HG03025 (cell line): ENCODE results near the gene BORCS5.
"Not testable (repeated sequence)": the region's sequence is repeated elsewhere in the genome, so short reads cannot be mapped to it uniquely, and the experiment has no call there.

Experiments used
- ATAC-seq: cut with Tn5 transposase; IDR thresholded peaks from one replicate; pipeline ENCODE4 v1.9.1; 2021; ENCODE audit warnings: mild to moderate bottlenecking, moderate library complexity; ENCODE audit not compliant: unreplicated experiment, low FRiP score

Gene BORCS5

DNA sequence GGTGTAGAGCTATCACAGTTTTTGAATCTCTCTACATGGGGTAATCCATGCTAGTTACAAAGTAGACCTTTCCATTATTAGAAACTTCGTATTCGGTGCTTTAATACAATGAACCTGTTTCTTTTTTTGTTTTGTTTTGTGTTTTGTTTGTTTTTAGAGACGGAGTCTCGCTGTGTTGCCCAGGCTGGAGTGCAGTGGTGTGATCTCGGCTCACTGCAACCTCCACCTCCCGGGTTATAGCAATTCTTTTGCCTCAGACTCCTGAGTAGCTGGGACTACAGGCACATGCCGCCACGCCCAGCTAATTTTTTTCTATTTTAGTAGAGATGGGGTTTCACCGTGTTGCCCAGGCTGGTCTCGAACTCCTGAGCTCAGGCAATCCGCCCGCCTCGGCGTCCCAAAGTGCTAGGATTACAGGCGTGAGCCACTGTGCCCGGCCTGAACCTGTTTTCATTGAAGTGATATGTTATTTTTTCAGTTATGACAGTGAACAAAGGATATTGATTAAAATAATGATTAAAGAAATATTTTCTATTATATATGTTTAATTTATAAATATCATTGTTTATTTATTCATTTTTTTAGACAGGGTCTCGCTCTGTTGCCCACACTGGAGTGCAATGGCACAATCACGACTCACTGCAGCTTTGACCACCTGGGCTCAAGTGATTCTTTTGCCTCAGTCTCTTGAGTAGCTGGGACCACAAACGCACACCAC lies 5.3 kb upstream of the BORCS5 start:
- ATAC-seq = not testable (repeated sequence)

DNA sequence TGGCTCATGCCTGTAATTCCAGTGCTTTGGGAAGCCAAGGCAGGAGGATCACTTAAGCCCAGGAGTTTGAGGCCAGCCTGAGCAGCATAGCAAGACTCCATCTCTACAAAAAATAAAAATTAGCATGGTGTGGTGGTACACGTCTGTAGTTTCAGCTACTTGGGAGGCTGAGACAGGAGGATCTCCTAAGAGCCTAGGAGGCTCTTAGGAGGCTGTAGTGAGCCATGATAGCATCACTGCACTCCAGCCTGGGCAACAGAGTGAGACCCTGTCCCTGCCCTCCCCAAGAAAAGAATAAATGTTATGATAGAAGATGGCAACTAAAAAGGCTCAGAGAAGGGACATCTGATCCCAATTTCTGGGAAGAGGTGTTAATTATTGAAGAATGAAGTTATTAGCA lies 3.6 kb upstream of the BORCS5 start:
- ATAC-seq = no peak

GRCh38 chr12:12353807-12354206 lies 3.1 kb upstream of the BORCS5 start:
- ATAC-seq = no peak

GRCh38 chr12:12356467-12356895 lies 397 bp upstream of the BORCS5 start:
- ATAC-seq = no peak

DNA sequence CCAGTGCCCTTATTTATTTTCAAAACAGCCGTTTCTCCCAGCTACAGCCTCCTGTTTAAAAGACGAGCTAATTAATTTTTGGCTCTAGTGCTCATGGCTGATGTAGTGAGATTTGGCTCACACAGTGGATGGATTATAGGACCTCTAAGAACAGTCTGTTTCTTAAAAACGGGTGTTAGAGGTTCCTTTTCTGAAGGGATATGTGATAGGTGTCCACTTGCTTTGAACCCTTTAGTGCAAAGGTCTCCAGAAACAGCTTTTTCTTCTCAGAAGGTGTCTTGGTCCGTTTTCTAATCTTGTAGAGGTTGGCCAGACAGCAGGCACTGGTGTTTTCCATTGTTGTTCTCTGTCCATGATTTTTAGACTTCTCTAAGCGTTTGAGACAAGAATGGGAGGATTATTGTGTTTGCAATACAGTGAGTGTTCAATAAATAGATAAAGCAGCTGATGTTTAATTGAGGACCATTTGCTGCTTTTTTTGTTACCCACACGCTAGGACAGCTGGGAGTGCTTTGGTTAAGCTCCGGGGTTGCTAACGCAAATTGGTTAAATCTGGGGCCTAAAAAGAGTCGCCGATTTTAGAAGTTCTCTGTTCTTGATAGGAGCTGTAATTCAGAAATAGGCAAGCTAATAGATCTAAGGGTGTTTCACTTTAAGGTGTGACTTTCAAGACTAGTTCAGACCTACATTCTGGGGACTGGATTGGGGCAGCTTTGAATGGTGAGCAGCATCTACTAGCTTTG lies 1.0 kb downstream of the BORCS5 start:
- no peak for ATAC-seq

DNA sequence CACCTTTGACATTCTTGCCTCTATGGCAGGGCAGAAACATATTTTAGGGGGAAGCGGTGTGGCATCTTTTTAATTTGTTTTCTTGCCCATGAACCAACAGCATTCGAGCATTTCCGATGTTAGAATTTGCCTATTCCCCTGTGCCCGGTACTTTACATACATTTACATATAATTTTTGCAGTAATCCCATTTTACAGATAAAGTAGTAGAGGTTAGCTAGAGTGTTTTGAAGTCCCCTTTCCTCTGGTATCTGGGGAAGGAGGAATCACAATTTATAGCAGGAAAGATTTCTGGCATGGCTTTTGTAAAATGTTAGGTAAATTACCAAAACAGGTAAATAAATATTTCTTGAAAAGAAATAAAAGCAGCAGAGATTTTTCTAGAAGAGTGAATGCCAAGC lies 1.6 kb downstream of the BORCS5 start:
- no peak for ATAC-seq

DNA sequence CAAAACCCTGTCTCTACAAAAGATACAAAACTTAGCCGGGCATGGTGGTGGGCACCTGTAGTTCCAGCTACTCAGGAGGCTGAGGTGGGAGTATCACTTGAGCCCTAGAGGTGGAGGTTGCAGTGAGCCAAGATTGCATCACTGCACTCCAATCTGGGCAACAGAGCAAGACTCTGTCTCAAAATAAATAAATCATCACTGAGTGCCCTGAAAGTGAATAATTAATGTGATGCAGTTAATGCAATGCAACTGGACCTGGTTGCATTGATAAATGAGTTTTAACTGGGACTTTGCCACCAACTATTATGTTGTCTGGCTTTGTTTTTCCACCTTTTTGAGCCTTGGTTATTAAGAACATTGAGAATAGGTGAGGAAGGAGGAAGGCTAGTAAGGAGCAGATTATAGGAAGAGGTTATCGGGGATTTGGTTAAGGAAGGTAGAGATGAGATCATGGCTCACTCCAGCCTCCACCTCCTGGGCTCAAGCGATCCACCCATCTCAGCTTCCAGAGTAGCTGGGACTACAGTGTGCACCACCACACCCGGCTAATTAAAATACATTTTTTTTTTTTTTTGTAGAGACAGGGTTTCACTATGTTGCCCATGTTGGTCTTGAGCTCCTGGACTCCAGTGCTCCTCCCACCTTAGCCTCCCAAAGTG lies 8.0 kb downstream of the BORCS5 start:
- no peak for ATAC-seq

DNA sequence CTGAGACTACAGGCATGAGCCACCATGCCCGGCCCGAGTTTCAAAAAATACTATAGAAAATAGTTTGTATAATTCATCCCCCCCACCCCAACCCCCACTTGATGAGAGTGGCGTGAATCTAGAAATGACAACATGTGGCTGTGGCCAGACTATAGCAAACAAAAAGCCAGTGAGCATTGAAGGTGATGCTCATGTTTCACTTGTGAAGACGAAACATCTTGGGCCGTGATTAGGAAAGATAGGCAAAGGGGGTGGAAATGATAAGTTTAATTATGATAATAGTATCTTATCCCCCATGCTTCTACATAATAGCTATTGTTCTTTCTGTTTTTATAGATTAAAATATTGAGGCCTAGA lies 8.5 kb downstream of the BORCS5 start:
- no peak for ATAC-seq

DNA sequence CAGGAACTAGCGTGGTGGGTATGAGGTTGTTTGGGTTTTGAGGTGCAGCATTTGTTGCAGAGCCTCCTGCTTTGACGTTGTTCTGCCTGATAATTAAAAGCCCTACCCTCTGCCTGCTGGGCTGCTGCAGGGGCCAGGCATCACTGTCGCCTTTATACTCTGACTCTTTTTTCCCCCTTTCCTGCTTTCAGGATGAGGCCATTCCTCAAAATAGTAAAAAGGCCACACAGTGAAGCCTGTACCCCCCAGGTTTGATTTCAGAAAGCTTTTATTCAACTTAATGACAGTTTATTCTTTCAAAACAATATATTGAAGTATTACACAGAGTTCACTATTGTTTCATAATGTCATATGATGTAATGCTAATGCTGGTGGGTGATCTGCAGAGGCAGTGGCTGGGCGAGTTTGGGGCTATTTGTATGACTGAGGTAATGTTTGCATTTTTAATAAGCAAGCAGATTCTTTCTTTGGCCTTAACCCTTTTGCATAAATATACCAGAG lies 9.1 kb downstream of the BORCS5 start:
- ATAC-seq = no peak

GRCh38 chr12:12366701-12367481 lies 10.0 kb downstream of the BORCS5 start:
- no peak for ATAC-seq

DNA sequence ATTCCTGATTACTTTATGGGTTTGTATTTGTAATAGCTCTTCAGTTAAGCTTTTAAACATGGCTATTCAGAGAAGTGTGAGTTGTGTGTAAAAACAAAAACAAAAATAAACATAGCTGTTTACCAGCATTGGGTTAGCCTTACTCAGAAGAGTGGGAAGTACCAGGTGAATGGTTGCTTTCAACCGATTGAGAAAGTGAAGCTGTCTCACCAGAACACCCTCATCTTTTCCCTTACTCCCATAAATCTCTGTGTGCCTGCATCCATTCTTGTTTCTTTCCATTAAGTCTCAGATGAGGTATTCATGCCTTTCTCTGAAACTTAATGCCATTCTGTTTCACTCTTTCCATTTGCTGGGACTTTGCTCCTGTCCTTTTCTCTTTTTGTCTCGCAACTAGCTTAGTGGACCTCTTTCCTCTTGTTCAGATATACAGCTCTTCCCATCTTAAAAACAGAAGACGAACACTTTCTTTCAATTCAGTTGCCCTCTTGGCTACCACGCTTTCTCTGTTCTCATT lies 10.7 kb downstream of the BORCS5 start:
- ATAC-seq = no peak

DNA sequence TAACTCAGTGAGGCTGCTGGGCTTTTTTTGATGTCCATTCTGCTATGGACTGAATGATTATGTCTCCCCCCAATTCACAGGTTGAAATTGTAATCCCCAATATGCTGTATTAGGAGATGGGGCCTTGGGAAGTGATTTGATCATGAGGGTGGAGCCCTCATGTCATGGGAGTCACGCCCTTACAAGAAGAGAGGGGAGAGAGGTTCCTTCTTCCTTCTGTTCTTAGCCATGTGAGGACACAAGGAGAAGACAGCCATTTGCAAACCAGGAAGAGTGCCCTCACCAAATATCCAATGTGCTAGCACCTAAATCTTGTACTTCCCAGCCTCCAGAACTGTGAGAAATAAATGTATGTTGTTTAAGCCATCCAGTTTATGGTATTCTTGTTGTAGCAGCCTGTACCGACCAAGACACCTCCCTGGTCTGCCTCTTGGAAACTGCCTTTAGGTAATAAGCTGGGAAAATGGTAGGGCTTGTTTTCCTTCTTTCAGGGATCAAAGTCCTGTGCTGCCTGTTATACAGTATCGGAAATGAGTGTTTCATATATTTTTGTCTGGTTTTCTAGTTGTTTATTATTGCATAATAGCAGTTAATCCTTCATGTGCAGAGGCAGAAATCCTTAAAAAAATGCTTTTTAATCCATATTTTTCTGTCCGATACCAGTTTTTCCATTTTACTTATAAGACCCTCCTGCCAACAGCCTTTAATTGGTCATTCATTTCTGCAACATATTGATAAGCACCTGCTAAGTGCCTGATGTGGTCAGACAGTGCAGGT lies 16.3 kb downstream of the BORCS5 start:
- ATAC-seq = no peak

DNA sequence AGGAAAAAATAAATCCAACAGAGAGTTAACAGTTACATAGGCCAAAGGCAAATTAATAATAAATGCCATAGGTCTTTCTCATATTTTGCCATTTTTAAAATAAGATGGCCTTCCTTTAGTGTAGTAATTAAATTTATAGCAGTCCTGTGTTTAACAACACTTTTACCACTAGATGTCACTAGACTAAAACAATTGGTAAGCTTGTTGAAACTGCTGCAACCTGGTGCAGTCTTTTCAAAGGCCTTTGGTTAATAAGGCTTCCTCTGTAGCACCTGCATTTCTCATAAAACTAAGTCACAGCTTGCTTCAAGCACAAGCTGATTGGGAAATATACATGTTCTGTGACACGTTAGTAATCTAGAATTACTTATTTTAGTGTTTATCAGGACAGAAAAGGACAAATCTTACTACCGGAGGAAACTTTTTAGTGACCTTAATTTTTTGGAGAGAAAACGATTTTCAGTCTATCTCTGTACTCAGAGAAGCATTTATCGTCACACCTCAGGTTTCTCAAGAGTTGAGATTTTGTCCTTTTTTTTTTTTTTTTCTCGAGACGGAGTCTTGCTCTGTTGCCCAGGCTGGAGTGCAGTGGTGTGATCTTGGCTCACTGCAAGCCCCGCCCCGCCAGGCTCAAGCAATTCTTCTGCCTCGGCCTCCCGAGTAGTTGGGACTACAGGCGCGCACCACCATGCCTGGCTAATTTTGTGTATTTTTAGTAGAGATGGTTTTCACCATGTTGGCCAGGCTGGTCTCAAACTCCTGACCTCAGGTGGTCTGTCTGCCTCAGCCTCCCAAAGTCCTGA lies 20.0 kb downstream of the BORCS5 start:
- ATAC-seq = no peak

GRCh38 chr12:12378616-12379015 lies 21.7 kb downstream of the BORCS5 start:
- ATAC-seq = no peak

DNA sequence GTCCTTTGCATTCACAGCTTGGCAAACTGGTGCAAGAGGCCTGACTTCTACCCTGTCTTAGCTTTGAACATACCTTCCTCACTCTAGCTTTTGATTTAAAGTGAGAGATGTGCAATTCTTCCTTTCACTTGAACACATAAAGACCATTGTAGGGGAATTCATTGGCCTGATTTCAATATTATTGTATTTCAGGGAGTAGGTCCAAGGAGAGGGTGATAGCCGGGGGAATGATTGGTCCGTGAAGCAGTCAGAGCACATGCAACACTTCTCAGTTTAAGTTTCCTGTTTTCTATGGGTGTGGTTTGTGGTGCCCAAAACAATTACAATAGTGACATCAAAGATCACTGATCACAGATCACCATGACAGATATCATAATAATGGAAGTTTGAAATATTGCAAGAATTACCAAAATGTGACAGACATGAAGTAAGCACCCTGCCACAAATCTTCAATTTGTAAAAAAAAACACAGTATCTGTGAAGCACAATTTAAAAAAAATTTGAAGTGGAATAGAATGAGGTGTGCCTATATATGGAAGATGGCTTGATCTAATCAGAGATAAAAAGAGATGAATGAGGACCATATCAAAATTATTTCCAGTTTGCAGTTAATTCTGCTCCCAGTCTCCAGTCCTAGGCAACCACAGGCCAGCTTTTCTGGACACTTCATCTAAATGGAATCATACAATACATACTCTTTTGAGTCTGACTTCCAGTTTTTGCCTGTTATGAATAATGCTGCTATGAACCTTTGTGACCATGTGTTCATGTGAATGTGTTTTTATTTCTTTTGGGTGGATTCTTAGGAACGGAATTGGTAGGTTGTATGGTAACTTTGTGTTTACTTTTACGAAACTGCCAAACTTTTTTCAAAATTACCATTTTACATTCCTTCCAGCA lies 23.2 kb downstream of the BORCS5 start:
- no peak for ATAC-seq

DNA sequence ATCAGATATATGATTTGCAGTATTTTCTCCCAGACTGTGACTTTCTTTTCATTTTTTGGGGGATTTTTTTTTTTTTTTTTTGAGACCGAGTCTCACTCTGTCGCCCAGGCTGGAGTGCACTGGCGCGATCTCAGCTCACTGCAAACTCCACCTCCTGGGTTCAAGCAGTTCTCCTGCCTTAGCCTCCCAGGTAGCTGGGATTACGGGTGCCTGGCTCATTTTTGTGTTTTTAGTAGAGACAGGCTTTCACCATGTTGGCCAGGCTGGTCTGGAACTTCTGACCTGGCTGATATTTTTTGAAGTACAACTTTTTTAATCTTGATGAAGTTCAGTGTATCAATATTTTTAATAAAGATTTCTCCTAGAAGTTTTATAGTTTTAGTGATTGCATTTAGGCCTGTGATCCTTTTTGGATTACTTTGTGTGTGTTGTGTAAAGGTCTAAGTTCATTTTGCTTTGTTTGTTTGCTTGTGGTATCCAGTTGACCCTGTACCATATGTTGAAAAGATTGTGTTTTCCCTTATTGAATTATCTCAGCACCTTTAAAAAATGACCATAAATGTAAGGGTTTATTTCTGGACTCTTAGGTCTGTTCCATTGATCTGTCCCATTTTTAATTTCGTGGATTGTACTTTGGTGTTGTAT lies 24.2 kb downstream of the BORCS5 start:
- ATAC-seq = no peak

GRCh38 chr12:12381982-12382381 lies 25.1 kb downstream of the BORCS5 start:
- no peak for ATAC-seq
